DND-41 (cell line): Measurements from ENCODE around the gene ABI3BP.

ENCODE experiments used
- CTCF ChIP-seq: IDR thresholded peaks from 2 replicates; pipeline ENCODE4 v1.5.1; 2012; ENCODE audit warnings: borderline replicate concordance, low read length, moderate library complexity, mild to moderate bottlenecking; ENCODE audit not compliant: poor library complexity, severe bottlenecking; ENCODE audit errors: extremely low read depth
- EZH2 ChIP-seq: IDR thresholded peaks from 3 replicates; pipeline ENCODE4 v1.6.1; 2012; ENCODE audit warnings: borderline replicate concordance, low read depth, mild to moderate bottlenecking, moderate library complexity, low read length, inconsistent platforms; ENCODE audit not compliant: severe bottlenecking

GRCh38 chr3:100710261-100710968 is 282.8 kb downstream of the ABI3BP start:
- TF ChIP-seq CTCF (no peak), EZH2 (no peak)
